HEK293 (cell line): ENCODE results near the gene RAN.

ENCODE experiments used
- KLF9 ChIP-seq: fragments of 450-650 bp; formaldehyde crosslinking; IDR thresholded peaks from 2 replicates; pipeline ENCODE4 v1.5.1; 2016; ENCODE audit warnings: missing biosample characterization, missing genetic modification characterization, low read depth
- SP2 ChIP-seq: fragments of 450-650 bp; formaldehyde crosslinking; IDR thresholded peaks from 2 replicates; pipeline ENCODE4 v1.5.1; 2016; ENCODE audit warnings: missing biosample characterization, missing genetic modification characterization
- ZNF157 ChIP-seq: fragments of 450-650 bp; formaldehyde crosslinking; IDR thresholded peaks from 2 replicates; pipeline ENCODE4 v1.5.1; 2016; ENCODE audit warnings: missing biosample characterization, missing genetic modification characterization
- ZNF239 ChIP-seq: fragments of 450-650 bp; formaldehyde crosslinking; IDR thresholded peaks from 2 replicates; pipeline ENCODE4 v1.5.1; 2016; ENCODE audit warnings: missing biosample characterization, missing genetic modification characterization
- ZNF302 ChIP-seq: fragments of 450-650 bp; formaldehyde crosslinking; IDR thresholded peaks from 2 replicates; pipeline ENCODE4 v1.5.1; 2016; ENCODE audit warnings: missing biosample characterization, missing genetic modification characterization, low read depth
- ZNF341 ChIP-seq: fragments of 450-650 bp; formaldehyde crosslinking; IDR thresholded peaks from 2 replicates; pipeline ENCODE4; 2016; ENCODE audit warnings: low read depth, missing biosample characterization, missing genetic modification characterization
- ZNF596 ChIP-seq: fragments of 450-650 bp; IDR thresholded peaks from 2 replicates; pipeline ENCODE4 v1.5.0; 2018; ENCODE audit warnings: missing biosample characterization, mild to moderate bottlenecking, missing genetic modification characterization, moderate library complexity
- ZNF600 ChIP-seq: fragments of 450-650 bp; formaldehyde crosslinking; IDR thresholded peaks from 2 replicates; pipeline ENCODE4 v1.5.1; 2016; ENCODE audit warnings: missing biosample characterization, missing genetic modification characterization
- TF ChIP-seq, protein P1 (sequence below): fragments of 450-650 bp; formaldehyde crosslinking; IDR thresholded peaks from 2 replicates; pipeline ENCODE4 v1.5.1; 2016; ENCODE audit warnings: missing biosample characterization, missing genetic modification characterization
- TF ChIP-seq, protein P2 (sequence below): fragments of 450-650 bp; formaldehyde crosslinking; IDR thresholded peaks from 2 replicates; pipeline ENCODE4 v1.5.1; 2017; ENCODE audit warnings: missing biosample characterization, missing genetic modification characterization
- TF ChIP-seq, protein P3 (sequence below): fragments of 450-650 bp; formaldehyde crosslinking; optimal IDR thresholded peaks from 2 replicates; pipeline ENCODE3; 2016; ENCODE audit warnings: missing biosample characterization, mild to moderate bottlenecking, missing genetic modification characterization

DNA sequence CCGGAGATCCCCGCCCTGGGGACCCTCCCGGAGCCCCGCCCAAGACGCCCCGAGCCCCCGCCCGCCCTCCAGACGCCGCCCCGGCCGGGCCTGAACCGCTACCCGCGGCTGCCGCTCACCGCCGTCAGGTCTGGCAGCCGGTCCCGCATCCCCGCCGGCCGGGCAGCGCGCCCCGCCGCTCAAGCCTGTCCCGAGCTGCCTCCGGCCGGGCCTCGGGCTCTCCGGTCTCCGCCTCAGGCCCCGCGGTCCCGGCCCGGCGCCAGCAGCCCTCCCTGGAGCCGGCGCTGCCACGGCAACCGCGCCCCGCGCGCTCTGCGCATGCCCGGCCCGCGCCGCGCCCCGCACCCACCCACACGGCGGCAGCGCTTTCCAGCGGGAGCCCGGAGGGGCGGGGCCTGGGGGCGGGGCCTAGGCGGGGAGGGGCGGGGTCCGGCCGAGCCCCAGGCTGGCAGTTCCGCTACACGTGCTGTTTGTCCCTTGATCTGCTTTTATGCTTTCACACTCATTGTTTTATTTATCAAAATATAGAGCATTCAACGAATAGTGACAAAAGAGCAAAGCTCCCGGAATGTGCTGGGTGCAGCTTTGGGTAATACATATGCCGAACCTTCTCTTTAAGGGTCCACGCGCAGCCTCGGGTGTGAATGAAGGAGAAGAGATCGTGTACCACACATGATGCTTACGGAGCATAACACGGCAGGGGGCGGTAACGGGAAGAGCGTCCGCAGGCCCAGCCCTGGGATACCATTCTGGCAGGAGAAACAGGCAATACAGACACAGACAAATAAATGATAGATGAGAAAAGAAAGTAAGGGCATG is 32.7 kb upstream of the RAN start, which contains the start of gene STX2:
- TF ChIP-seq ZNF157 (no peak), ZNF596 (tag by site-specific recombination) (no peak), ZNF302 (no peak), KLF9 (peak; percentile 60), SP2 (tag by site-specific recombination) (peak; percentile 35), ZNF341 (tag by site-specific recombination) (peak; percentile 99), ZNF600 (tag by site-specific recombination) (peak; percentile 96), ZNF239 (tag by site-specific recombination) (no peak)
- TF ChIP-seq, protein P1, sequence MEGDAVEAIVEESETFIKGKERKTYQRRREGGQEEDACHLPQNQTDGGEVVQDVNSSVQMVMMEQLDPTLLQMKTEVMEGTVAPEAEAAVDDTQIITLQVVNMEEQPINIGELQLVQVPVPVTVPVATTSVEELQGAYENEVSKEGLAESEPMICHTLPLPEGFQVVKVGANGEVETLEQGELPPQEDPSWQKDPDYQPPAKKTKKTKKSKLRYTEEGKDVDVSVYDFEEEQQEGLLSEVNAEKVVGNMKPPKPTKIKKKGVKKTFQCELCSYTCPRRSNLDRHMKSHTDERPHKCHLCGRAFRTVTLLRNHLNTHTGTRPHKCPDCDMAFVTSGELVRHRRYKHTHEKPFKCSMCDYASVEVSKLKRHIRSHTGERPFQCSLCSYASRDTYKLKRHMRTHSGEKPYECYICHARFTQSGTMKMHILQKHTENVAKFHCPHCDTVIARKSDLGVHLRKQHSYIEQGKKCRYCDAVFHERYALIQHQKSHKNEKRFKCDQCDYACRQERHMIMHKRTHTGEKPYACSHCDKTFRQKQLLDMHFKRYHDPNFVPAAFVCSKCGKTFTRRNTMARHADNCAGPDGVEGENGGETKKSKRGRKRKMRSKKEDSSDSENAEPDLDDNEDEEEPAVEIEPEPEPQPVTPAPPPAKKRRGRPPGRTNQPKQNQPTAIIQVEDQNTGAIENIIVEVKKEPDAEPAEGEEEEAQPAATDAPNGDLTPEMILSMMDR (tag by site-specific recombination) = peak; percentile 86
- TF ChIP-seq, protein P2, sequence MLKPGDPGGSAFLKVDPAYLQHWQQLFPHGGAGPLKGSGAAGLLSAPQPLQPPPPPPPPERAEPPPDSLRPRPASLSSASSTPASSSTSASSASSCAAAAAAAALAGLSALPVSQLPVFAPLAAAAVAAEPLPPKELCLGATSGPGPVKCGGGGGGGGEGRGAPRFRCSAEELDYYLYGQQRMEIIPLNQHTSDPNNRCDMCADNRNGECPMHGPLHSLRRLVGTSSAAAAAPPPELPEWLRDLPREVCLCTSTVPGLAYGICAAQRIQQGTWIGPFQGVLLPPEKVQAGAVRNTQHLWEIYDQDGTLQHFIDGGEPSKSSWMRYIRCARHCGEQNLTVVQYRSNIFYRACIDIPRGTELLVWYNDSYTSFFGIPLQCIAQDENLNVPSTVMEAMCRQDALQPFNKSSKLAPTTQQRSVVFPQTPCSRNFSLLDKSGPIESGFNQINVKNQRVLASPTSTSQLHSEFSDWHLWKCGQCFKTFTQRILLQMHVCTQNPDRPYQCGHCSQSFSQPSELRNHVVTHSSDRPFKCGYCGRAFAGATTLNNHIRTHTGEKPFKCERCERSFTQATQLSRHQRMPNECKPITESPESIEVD = no peak
- TF ChIP-seq, protein P3, sequence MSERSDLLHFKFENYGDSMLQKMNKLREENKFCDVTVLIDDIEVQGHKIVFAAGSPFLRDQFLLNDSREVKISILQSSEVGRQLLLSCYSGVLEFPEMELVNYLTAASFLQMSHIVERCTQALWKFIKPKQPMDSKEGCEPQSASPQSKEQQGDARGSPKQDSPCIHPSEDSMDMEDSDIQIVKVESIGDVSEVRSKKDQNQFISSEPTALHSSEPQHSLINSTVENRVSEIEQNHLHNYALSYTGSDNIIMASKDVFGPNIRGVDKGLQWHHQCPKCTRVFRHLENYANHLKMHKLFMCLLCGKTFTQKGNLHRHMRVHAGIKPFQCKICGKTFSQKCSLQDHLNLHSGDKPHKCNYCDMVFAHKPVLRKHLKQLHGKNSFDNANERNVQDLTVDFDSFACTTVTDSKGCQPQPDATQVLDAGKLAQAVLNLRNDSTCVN (tag by site-specific recombination) = peak; percentile 35
